ENCODE results near the gene ZNF695.

DNA sequence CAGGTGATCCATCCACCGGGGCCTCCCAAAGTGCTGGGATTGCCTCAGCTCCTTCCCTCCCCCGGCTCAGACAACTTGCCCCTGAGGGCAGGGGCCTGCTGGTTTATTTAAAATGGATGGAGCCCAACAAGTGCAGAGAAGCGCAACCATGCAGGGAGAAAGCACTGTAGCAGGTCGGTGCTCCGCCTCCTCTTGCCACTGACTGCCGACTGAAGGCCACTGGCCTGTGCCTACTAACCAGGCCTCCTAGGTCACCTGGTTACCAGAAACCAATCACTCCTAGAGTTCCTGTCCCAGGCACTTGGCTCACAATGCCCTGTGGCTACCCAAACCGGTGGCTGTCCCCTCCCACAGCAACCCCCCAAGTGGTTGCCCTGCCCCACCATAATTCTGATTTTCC, 35.9 kb downstream of the ZNF695 start:
- TF ChIP-seq, protein P1, sequence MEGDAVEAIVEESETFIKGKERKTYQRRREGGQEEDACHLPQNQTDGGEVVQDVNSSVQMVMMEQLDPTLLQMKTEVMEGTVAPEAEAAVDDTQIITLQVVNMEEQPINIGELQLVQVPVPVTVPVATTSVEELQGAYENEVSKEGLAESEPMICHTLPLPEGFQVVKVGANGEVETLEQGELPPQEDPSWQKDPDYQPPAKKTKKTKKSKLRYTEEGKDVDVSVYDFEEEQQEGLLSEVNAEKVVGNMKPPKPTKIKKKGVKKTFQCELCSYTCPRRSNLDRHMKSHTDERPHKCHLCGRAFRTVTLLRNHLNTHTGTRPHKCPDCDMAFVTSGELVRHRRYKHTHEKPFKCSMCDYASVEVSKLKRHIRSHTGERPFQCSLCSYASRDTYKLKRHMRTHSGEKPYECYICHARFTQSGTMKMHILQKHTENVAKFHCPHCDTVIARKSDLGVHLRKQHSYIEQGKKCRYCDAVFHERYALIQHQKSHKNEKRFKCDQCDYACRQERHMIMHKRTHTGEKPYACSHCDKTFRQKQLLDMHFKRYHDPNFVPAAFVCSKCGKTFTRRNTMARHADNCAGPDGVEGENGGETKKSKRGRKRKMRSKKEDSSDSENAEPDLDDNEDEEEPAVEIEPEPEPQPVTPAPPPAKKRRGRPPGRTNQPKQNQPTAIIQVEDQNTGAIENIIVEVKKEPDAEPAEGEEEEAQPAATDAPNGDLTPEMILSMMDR (IDR thresholded peaks at IDR 0.05): no peak
- no peak for TF ChIP-seq EZH2 (IDR thresholded peaks at IDR 0.05)
